Endometrium (tissue), 2 donors: ENCODE measurements around the gene OR7G1.

Experiments
- FAIRE-seq: peaks from 2 replicates; lab custom pipeline; 2012; peaks lifted over from hg19 to GRCh38; lab: Jason Lieb, UNC
- donor health status: control.
- donor health status: control.

Gene OR7G1

GRCh38 chr19:9115307-9115813, at the start of gene OR7G1:
TSS of gene OR7G1 (minus strand) at chr19:9115763. CDS start at chr19:9115763, 0 bp downstream.
- no peak for FAIRE-seq

GRCh38 chr19:9165261-9165660, 49.7 kb upstream of the OR7G1 start:
- no peak for FAIRE-seq

GRCh38 chr19:9161427-9161826, 45.9 kb upstream of the OR7G1 start:
- FAIRE-seq = no peak

GRCh38 chr19:9159891-9160290, 44.3 kb upstream of the OR7G1 start:
- no peak for FAIRE-seq

- FAIRE-seq = no peak
Measured at GRCh38 chr19:9156304-9156703, 40.7 kb upstream of the OR7G1 start.

GRCh38 chr19:9155591-9155990, 40.0 kb upstream of the OR7G1 start:
- FAIRE-seq = no peak

- FAIRE-seq = no peak
Measured at GRCh38 chr19:9151367-9151766, 35.8 kb upstream of the OR7G1 start.

GRCh38 chr19:9150650-9151049, 35.1 kb upstream of the OR7G1 start:
- FAIRE-seq = no peak

GRCh38 chr19:9149997-9150396, 34.4 kb upstream of the OR7G1 start:
- FAIRE-seq = no peak

- no peak for FAIRE-seq
Measured at GRCh38 chr19:9148697-9149096, 33.1 kb upstream of the OR7G1 start.

- no peak for FAIRE-seq
Measured at GRCh38 chr19:9146882-9147281, 31.3 kb upstream of the OR7G1 start.

GRCh38 chr19:9144920-9145319, 29.4 kb upstream of the OR7G1 start:
- FAIRE-seq = no peak

- peak; percentile 83 for FAIRE-seq
Measured at GRCh38 chr19:9140159-9140874, 24.8 kb upstream of the OR7G1 start, which contains the start of gene ZNF317. TSS of gene ZNF317 (plus strand) at chr19:9140397. CDS start at chr19:9156017, 15,620 bp downstream.

- FAIRE-seq = peak; percentile 91
Measured at GRCh38 chr19:9139609-9140158, 24.1 kb upstream of the OR7G1 start.

GRCh38 chr19:9132422-9132821, 16.9 kb upstream of the OR7G1 start:
- no peak for FAIRE-seq

- FAIRE-seq = no peak
Measured at GRCh38 chr19:9130965-9131364, 15.4 kb upstream of the OR7G1 start.

GRCh38 chr19:9128171-9128570, 12.6 kb upstream of the OR7G1 start:
- no peak for FAIRE-seq

- FAIRE-seq = no peak
Measured at GRCh38 chr19:9126900-9127405, 11.4 kb upstream of the OR7G1 start, which contains the start of gene OR7G3. TSS of gene OR7G3 (minus strand) at chr19:9126950. CDS start at chr19:9126950, 0 bp downstream.

GRCh38 chr19:9116547-9116946, 984 bp upstream of the OR7G1 start:
- no peak for FAIRE-seq

- FAIRE-seq = no peak
Measured at GRCh38 chr19:9109959-9110358, 5.6 kb downstream of the OR7G1 start.

GRCh38 chr19:9107375-9107774, 8.2 kb downstream of the OR7G1 start, which contains the start of gene OR7G2:
TSS of gene OR7G2 (minus strand) at chr19:9107475. CDS start at chr19:9103243, 4,232 bp downstream.
- FAIRE-seq = peak; percentile 50

GRCh38 chr19:9086761-9087160, 28.8 kb downstream of the OR7G1 start, which contains the start of gene OR1M1:
TSS of gene OR1M1 (plus strand) at chr19:9087061. CDS start at chr19:9093245, 6,184 bp downstream.
- no peak for FAIRE-seq

- FAIRE-seq = no peak
Measured at GRCh38 chr19:9078651-9079050, 36.9 kb downstream of the OR7G1 start.
